HG02610 (cell line): ENCODE data around the gene GRID2.

Experiments
- ATAC-seq: cut with Tn5 transposase; IDR thresholded peaks from one replicate; pipeline ENCODE4 v1.9.1; 2021; ENCODE audit warnings: mild to moderate bottlenecking, moderate library complexity; ENCODE audit not compliant: unreplicated experiment

Gene GRID2

GRCh38 chr4:92885632-92886031 is 581.9 kb downstream of the GRID2 start:
- ATAC-seq, result no peak

- ATAC-seq, result no peak
Observed at GRCh38 chr4:92952426-92952825, 648.7 kb downstream of the GRID2 start.

GRCh38 chr4:92952897-92953296 is 649.1 kb downstream of the GRID2 start:
- ATAC-seq, result no peak

- no peak for ATAC-seq
Observed at GRCh38 chr4:92953462-92953861, 649.7 kb downstream of the GRID2 start.

GRCh38 chr4:92961881-92962280 is 658.1 kb downstream of the GRID2 start:
- ATAC-seq, result no peak

- ATAC-seq, result no peak
Observed at GRCh38 chr4:92962831-92963230, 659.1 kb downstream of the GRID2 start.

- ATAC-seq, result no peak
Observed at GRCh38 chr4:92968556-92968955, 664.8 kb downstream of the GRID2 start.

- no peak for ATAC-seq
Observed at GRCh38 chr4:92968996-92969395, 665.2 kb downstream of the GRID2 start.

GRCh38 chr4:92969650-92970379 is 666.0 kb downstream of the GRID2 start:
- no peak for ATAC-seq

- ATAC-seq, result no peak
Observed at GRCh38 chr4:92970996-92971395, 667.2 kb downstream of the GRID2 start.

GRCh38 chr4:92988301-92988700 is 684.5 kb downstream of the GRID2 start:
- no peak for ATAC-seq

GRCh38 chr4:92992758-92993157 is 689.0 kb downstream of the GRID2 start:
- no peak for ATAC-seq

- no peak for ATAC-seq
Observed at GRCh38 chr4:92994727-92995126, 691.0 kb downstream of the GRID2 start.

GRCh38 chr4:92996533-92996932 is 692.8 kb downstream of the GRID2 start:
- ATAC-seq, result no peak

GRCh38 chr4:93000910-93001309 is 697.1 kb downstream of the GRID2 start:
- ATAC-seq, result no peak

GRCh38 chr4:93002240-93002639 is 698.5 kb downstream of the GRID2 start:
- ATAC-seq, result no peak

GRCh38 chr4:93016350-93016749 is 712.6 kb downstream of the GRID2 start:
- ATAC-seq, result no peak

GRCh38 chr4:93018243-93018642 is 714.5 kb downstream of the GRID2 start:
- ATAC-seq, result no peak

- no peak for ATAC-seq
Observed at GRCh38 chr4:93018806-93019205, 715.0 kb downstream of the GRID2 start.

- no peak for ATAC-seq
Observed at GRCh38 chr4:93029769-93030168, 726.0 kb downstream of the GRID2 start.

GRCh38 chr4:93030670-93031069 is 726.9 kb downstream of the GRID2 start:
- ATAC-seq, result no peak

GRCh38 chr4:93031431-93032098 is 727.8 kb downstream of the GRID2 start:
- ATAC-seq, result no peak

- ATAC-seq, result no peak
Observed at GRCh38 chr4:93042746-93043145, 739.0 kb downstream of the GRID2 start.
